Stimulated activated CD8-positive, alpha-beta memory T cell treated with anti-CD3 and anti-CD28 coated beads, Interleukin-12 subunit alpha, Interleukin-12 subunit beta, amount 100 ng/mL, for 24 hours (primary cell): ENCODE results near the gene RNF121.

Experiments
- DNase-seq: peaks from one replicate; pipeline ENCODE4 v3.0.0-alpha.2; 2020; ENCODE audit errors: extremely low read depth

RNF121 gene

GRCh38 chr11:71988050-71988449 is 59.2 kb downstream of the RNF121 start:
- no peak for DNase-seq

- no peak for DNase-seq
These were observed 61.9 kb downstream of the RNF121 start for GRCh38 chr11:71990701-71991100.

GRCh38 chr11:71991494-71991893 is 62.6 kb downstream of the RNF121 start:
- no peak for DNase-seq

GRCh38 chr11:71992136-71992730 is 63.4 kb downstream of the RNF121 start:
- no peak for DNase-seq

- DNase-seq = no peak
These were observed 65.9 kb downstream of the RNF121 start for GRCh38 chr11:71994786-71995185.

GRCh38 chr11:71995726-71996291 is 67.0 kb downstream of the RNF121 start:
- DNase-seq = no peak

- no peak for DNase-seq
These were observed 67.7 kb downstream of the RNF121 start for GRCh38 chr11:71996517-71996916.

- DNase-seq = no peak
These were observed 68.1 kb downstream of the RNF121 start for GRCh38 chr11:71996946-71997345.

GRCh38 chr11:71997594-71997993 is 68.7 kb downstream of the RNF121 start:
- DNase-seq = no peak

- no peak for DNase-seq
These were observed 69.2 kb downstream of the RNF121 start for GRCh38 chr11:71998061-71998460.

GRCh38 chr11:71998649-71999310 is 69.9 kb downstream of the RNF121 start, which contains the start of gene IL18BP:
TSS of gene IL18BP (plus strand) at chr11:71998909. CDS start at chr11:71999985, 1,076 bp downstream.
- no peak for DNase-seq

GRCh38 chr11:71999362-71999761 is 70.5 kb downstream of the RNF121 start:
- no peak for DNase-seq

- no peak for DNase-seq
These were observed 71.0 kb downstream of the RNF121 start for GRCh38 chr11:71999798-72000197.

- no peak for DNase-seq
These were observed 71.5 kb downstream of the RNF121 start for GRCh38 chr11:72000202-72000867.

GRCh38 chr11:72001285-72001684 is 72.4 kb downstream of the RNF121 start:
- no peak for DNase-seq

- no peak for DNase-seq
These were observed 73.2 kb downstream of the RNF121 start for GRCh38 chr11:72001834-72002591.

- no peak for DNase-seq
These were observed 74.3 kb downstream of the RNF121 start for GRCh38 chr11:72002841-72003775.

- no peak for DNase-seq
These were observed 74.9 kb downstream of the RNF121 start for GRCh38 chr11:72003776-72004171.

- no peak for DNase-seq
These were observed 75.9 kb downstream of the RNF121 start for GRCh38 chr11:72004515-72005346.
